Hepatic stellate cell (primary cell): ENCODE results near the gene METTL17.
"Not testable (repeated sequence)": the region's sequence is repeated elsewhere in the genome, so short reads cannot be mapped to it uniquely, and the experiment has no call there.

Experiments
- DNase-seq: peaks from one replicate; pipeline ENCODE4 v3.0.0; 2011; ENCODE audit warnings: low spot score

Gene METTL17, protein sequence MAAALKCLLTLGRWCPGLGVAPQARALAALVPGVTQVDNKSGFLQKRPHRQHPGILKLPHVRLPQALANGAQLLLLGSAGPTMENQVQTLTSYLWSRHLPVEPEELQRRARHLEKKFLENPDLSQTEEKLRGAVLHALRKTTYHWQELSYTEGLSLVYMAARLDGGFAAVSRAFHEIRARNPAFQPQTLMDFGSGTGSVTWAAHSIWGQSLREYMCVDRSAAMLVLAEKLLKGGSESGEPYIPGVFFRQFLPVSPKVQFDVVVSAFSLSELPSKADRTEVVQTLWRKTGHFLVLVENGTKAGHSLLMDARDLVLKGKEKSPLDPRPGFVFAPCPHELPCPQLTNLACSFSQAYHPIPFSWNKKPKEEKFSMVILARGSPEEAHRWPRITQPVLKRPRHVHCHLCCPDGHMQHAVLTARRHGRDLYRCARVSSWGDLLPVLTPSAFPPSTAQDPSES

DNA sequence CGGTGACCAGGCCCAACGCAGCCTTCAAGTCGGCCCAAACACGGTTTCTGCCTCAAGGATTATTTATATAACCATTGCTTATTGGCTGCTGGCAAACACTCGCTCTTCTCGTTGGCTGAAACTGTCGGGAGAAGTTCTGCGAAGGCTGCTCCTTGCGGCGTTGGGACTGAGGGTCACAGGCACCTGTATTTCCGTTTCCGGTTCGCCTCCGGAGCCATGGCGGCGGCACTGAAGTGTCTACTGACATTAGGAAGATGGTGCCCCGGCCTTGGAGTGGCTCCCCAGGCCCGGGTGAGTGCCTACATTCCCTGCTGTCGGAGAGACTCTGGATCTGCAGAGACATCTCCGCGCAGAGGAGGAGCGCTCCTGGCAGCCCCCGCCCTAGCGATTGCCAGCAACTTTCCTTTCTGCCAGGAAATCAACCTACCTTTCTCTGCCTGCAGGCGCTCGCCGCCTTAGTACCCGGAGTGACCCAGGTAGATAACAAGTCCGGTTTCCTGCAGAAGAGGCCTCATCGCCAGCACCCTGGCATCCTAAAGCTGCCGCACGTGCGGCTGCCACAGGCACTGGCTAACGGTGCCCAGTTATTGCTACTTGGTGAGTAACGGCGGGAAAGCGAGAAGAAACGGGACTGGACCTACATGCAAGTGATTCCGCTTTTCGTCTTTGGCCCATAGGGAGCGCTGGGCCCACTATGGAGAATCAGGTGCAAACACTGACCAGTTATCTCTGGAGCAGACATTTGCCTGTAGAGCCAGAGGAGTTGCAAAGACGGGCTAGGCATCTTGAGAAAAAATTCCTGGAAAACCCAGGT is at the start of gene METTL17:
Gene METTL17, plus strand, starts transcription at position 194 of the 814 bp plus-strand sequence. Its CDS starts 23 bp downstream, at position 217.
- DNase-seq: peak; percentile 92

DNA sequence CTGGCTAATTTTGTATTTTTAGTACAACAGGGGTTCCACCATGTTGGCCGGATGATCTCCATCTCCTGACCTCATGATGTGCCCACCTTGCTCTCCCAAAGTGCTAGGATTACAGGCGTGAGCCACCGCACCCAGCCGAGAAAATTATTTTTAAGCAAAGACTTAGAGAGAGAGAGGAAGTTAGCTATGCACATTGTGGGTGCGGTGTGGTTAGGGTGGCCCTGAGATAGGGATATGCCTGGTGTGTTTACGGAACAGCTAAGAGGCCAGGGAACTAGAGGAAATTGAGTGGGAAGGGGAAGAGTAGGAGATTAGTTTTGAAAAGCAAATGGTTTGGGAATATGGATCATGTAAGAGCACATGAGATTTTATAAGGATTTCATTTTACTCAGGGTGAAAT is 44.6 kb upstream of the METTL17 start:
- not testable (repeated sequence) for DNase-seq

DNA sequence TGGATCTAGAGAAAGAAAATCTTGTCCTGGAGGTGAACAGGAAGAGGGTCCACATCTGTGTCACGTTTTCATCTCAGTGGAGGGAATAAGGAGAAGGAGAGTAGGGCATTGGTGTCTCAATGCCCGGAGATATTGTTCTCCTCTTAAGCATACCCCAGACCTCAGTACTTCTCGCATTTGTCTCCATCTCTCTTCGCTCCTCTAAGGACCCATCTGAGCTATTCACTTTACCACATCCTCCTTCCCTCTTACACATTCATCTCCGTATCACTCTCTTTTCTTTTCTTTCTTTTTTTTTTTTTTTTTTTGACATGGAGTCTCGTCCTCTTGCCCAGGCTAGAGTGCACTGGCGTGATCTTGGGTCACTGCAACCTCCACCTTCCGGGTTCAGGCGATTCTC is 43.1 kb upstream of the METTL17 start:
- not testable (repeated sequence) for DNase-seq

DNA sequence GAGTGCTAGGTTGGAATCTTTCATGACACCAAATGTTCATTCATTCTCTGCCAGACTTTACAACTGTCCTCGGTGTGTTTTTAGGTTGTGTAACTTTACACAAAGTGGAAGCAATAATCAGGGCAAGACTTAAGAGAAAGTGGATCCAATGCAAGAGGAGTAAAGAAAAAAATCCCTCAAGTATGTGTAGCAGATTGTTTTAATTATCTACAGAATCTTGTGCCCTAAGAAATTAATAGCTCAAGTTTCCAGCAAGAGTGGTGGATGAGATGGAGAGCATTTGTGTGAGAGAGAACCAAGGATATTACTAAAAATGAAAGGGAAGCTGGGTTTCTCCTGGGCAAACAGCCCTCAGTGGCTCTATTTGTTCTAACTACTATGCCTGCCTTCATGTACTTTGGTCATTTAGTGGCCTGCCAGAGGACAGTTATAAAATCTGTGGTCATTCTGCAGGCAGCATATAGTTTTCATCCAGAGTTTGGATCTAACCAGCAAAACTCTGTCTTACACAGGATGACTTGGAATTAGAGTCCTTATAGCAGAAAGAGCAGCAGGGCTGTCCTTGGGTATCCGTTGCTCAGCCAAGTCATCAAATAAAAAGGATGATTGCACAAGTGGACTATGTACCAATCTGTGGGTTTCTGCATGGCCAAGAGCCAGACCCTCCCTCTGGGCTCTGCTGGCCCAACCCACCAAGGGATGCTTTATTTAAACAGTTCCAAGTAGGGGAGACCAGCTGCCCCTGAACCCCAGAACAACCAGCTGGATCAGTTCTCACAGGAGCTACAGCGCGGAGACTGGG is 34.8 kb upstream of the METTL17 start, which contains the start of gene RNASE2:
Gene RNASE2, plus strand, starts transcription at position 752 of the 802 bp plus-strand sequence. CDS start 285 bp downstream, outside the sequence.
- DNase-seq: not testable (repeated sequence)

DNA sequence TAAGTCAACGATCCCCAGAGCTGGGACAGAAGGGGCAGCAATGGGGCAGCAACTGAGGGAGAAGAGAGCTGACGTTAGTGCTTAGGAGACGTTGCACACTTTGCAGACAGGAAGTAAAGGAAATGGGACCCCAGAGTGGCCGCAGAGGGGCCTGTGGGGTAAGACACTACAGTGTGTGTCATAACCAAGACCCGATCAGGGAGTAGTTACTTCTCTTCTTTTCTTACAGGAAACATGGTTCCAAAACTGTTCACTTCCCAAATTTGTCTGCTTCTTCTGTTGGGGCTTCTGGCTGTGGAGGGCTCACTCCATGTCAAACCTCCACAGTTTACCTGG is 34.3 kb upstream of the METTL17 start:
- not testable (repeated sequence) for DNase-seq

DNA sequence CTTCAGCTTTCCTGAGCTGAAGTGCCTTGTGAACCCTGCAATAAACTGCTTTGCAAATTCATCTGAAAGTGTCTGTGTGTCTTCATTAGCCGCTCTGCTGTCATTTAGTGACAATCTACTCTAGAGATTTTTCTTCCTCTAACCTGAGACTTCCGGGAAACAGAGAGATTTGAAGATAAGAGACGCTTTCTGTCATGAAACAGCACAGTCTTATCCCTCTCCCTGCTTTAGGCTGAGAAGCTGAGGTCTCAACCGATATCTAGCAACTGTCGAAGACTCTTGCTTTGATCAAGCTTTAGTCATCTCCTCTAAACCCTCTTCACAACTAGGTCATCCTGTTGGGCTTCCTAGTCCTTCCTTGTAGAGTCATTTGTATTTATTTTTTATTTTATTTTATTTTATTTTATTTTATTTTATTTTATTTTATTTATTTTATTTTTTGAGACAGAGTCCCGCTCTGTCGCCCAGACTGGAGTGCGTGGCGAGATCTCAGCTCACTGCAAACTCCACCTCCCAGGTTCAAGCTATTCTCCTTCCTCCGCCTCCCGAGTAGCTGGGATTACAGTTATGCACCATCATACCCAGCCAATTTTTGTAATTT is 33.3 kb upstream of the METTL17 start:
- no peak for DNase-seq

DNA sequence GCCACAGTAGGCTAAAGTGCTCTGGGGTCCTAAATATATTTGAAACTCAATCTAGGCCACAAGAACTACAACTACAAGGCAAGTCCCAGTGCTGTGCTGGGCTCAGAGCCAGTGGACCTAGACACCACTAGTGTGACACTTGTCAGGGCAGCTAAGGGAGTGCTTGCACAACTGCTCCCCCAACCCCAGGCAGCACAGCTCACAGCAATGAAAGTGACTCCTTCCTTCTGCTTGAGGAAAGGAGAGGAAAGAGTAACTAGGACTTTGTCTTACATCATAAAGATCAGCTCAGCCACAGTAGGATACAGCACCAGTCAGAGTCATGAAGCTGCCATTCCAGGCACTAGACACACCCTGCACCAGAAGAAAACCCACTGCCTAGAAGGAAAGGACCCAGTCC is 30.8 kb upstream of the METTL17 start:
- DNase-seq: not testable (repeated sequence)

DNA sequence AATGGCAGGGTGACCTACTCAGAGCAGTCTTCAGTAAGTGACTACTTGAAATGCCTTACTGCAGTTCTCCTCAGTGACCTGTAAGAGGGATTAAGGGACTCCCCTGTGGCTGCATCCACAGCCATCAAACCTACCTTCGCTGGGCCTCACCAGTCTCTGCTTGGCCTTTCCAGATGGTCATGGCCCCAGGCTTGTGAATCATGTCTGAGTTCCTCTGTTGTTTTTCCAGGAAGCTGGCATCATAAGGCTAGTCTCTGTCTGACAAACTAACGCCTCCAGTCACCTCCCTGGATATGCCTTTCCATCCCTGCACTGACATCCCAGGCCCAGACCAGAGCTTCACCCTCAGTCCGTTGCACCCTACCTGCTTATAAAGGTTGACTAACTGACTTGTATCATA is 20.4 kb upstream of the METTL17 start:
- no peak for DNase-seq

DNA sequence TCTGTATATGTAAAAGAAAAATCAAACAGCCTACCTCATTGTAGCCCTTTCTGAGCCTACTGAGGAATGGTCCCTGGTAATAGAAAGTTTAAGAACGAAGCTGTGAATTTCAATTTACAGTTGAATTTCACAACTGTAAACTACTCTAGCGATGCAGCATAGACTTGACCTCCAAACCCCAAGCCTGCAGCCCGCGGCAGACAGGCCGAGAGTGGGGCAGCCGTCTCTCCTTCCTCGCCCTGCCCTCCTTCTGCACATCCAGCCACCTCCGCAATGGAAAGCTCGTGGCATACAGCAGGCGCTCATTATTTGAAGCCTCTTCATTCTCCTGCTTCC is 19.2 kb upstream of the METTL17 start:
- DNase-seq: no peak

DNA sequence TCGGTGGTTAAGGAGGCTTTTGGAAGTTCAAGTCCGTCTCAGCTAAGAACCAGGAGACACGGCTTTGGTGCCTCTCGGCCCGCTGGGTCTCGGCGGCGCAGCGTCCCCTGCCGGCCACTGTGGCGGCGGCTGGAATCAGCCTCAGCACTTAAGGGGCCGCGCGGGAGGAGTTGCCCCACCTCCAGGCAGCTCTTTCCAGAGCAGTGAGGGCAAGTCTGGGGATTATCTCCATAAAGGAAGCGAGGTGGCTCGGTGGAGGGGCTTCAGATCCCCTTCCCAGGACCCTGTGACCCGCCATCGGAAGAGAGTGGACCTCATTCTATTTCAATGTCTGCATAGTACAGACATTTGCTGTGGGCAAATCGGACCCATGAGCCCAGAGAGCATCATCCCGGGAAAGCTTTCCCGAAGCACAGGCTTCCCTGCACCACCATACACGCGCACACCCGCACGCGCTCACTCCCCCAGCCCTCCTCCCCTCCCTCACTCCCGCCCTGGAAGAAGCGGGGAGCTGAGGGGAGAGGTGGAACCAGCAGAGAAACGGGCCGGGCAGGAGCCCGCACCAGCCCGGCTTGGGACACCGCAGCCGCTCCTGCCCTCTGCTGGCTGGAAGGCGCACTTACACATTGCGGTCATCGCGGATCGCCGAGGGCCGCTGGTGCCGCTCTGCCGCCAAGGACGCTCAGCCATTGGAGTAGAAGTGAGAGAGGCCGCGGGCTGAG is 18.6 kb upstream of the METTL17 start:
- DNase-seq: peak; percentile 81

DNA sequence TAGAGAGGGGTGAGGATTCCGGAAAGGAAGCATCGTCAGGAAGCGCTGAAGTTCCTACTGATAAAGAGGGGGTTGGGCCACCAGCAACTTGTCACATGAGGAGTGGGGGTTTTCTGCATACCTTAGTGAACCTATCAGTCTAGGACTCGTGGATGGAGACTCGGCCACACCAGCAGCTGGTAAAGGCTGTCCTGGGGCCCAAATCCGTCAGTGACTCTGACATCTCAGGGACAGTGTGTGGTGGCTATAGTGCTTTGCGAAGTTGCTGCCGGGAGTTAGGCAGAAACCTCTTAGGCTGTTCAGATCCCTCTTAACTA is 18.1 kb upstream of the METTL17 start:
- DNase-seq: no peak

DNA sequence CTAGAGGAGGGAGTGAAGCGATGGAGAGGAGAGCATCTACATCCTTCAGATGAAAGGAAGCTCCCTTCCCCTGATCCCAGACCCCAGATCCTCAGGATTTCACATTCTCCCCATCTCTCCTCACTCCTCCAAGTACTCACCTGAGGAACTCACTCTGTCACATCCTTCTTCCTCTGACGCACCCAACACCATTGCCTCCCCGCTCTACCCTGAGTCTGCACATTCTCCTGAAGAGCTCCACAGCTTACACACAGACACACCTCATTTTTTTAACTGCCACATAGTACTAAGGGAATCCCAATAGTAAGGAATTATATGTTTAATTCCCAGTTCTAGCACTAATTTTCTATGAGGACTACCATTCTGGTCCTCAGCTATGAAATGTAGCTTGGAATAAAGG is 16.3 kb upstream of the METTL17 start:
- DNase-seq: no peak

DNA sequence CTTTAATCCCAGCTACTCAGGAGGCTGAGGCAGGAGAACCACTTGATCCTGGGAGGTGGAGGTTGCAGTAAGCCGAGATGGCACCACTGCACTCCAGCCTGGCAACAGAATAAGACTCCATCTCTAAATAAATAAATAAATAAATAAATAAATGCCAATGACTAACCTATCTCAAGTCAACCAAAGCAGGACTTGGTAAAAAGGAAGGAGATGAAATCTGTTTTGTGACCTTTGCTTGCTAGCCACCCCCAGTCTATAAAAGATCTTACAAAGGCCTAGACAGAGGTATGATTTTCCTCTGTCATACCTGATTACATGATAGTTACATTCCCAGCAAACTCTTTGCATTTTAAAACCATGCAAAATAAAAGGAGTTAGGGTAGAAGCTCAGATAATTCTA is 13.5 kb upstream of the METTL17 start:
- DNase-seq: no peak

DNA sequence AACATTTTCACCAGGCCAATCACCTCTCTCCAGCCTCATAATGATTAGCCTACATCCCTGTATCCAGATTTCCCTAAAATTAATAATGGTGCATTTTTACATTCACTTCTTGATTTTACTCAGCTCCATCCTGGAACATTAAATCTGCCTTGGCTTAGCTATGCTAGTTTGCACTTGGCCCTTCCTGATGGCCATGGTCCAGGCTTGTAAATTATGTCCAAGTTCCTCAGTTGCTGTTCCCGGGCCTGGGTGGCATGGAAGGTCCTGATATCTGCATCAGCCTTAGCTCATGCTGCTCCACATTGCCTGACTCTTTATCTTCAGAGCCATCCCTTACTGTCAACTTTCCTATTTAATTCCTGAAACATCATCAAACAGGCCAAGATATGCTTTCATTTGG is 11.1 kb upstream of the METTL17 start:
- DNase-seq: no peak

DNA sequence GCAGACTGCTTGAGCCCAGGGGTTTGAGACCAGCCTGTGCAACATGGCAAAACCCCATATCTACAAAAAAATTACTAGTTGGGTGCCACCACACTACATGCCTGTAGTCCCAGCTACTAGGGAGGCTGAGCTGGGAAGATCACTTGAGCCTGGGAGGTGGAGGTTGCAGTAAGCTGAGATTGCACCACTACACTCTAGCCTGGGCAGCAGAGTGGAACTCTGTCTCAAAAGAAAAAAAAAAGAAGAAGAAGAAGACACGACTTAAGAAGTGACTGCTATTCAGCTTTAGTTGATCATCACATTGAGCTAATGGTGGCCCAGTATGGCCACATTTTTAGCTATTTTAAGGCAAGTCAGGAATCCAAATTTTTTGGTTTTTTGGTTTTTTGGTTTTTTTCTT is 8.9 kb upstream of the METTL17 start:
- no peak for DNase-seq

DNA sequence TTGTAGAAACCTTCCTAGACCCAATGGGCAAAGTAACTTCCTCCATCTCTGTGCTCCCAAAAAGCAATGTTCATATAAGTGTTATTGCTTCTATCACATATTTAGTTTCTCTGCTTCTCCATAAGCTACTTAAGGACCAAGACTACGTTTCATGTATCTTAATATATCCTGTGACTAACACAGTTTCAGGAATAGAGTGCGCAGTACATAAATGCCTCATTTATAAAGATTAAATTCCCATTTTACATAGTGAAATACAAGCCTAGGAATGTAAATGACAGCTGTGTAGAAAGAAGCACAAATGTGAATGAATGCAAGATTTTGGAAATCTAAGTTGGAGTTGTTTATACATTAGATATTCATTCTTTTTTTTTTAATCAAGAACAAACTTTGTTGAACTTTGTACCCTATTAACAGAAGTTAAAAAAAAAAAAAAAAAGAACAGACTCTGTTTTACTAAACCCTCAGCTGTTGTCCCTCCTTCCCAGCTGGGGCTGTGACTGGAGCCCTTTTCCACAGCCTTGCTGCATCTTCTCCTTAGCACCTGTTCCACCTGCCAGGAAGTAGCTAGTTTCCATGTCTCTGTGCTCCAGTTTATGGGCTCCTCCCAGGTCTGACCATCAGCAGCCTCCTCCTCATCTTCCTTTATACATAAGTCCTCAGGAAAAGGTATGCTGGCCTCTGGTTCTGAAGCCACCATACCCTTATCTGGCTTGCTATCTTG is 7.0 kb upstream of the METTL17 start:
- no peak for DNase-seq

DNA sequence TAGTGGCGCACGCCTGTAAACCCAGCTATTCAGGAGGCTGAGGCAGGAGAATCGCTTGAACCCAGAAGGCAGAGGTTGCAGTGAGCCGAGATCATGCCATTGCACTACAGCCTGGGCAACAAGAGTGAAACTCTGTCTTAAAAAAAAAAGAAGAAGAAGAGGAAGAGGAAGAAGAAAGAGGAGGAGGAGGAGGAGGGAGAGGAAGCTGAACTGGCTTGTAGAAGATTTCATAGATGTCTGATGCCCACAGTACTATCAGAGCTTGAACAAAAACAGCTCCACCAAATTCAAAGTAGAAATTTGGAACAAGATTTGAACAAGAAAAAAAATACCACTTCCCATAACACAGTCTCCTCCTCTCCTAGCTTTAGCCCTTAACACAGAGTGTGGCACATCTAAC is 4.1 kb upstream of the METTL17 start:
- not testable (repeated sequence) for DNase-seq

DNA sequence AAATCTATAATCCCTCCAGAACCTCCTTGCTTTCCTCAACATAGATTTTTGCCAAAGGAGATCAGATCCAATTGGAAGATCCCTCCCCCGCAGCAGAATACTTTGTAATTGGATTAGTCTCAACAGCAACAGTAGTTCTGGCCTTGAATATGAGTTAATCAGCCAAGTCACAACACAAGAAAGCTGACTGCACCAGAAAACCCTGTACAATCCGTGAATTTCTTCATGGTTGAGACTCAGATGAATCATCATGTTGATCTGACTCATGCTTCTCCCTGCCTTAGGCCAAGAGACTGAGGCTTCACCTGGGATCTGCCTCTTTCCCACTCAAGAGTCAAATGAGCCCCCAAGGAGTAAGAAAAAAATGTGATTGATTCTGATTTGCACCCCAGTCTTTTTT is 3.0 kb upstream of the METTL17 start:
- peak; percentile 90 for DNase-seq

DNA sequence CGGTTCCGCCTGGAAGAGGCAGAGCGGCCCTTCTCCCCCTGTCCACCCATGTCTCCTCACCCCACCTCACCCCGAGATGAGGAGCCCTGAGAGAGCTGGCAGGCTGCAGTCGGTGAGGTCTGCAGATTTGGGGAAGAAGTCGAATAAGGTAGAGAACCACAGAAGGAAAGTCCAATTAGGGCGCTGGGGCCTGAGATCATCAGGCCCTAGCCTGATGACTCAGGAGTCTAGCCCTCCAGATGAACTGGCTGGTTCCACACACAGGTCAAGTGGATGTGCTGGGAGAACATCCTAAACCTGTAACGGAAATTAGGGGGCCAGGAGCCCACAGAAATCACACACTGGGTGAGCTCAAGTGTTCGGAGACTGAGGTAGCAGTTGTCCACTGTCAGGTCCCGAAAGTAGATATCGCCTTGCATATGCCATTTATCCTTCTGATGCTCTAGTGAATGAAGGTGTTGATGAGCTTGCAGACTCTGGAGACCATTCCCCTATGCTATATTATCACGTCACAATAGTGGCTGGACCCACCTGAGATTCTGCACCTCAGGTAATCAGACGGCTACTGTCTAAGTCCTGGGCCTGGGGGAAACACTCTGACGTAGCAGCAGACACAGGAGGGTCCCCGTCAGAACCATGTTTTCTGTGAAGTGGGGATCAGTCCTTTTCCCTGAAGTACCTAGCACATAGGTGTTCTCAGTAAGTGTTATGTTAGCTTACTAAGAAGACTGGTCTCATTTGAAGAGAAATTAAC is 886 bp upstream of the METTL17 start:
- DNase-seq: no peak

DNA sequence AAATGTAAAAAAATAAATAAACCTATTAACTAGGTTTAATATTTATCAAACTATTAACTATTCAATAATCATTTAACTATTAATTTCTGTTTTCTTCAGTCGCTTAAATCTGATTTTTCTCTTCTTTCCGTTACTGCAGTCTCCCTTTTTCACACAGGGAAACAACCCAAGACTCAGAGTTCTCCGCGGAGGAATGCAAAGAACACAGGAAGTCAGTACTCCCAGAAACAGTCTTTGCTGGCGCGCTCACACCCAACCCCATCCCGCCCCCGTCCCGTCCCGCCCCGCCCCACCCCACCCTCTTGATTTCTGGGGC is 351 bp upstream of the METTL17 start:
- DNase-seq: no peak
